Measurements from ENCODE around the gene MYCBP2. TPM values are rescaled to one million over a fixed set of nuclear protein-coding genes. Genes with fewer than 3 reads are reported as not detected.

MYCBP2 gene
- polyA plus RNA-seq, 1 of the 3 experiments (the other 2 are of a cell fraction) = 18.5 TPM

DNA sequence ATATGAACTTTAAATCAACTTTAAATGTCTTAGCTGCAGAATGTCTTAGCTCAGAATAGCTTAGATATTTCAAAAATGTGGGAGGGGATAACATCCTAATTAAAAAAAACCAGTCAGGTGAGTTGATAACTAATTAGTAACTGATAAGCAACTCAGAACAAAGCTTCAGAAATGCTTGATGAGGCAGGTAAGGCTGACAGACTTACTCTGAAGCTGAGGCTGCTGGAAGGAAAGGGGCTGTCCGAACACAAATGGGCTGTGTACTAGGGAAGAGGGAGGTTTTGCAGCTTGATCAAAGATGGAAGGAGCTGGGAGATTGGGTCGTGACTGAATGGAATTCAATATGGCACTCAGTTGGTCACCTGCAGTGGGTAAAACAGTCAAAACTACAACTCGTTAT is 208.8 kb downstream of the MYCBP2 start:
- no peaks in the 10 kb centered on the region for H3K9me2 ChIP-seq
- H3K9me3 ChIP-seq = no peaks in the 10 kb centered on the region
- ChIA-PET POLR2A (no interaction called here), CTCF (interaction anchor here (1.1 kb wide), 1 partner anchor 360 kb away, joined by 3 read pairs; no protein-coding TSS in a partner anchor)
- TF ChIP-seq EP300 (IDR thresholded peaks at IDR 0.05; ENCODE audit: borderline replicate concordance in 1 of 2, low read depth in 1 of 2, low read length in 1 of 2) = no peak
- TF ChIP-seq, protein P1, sequence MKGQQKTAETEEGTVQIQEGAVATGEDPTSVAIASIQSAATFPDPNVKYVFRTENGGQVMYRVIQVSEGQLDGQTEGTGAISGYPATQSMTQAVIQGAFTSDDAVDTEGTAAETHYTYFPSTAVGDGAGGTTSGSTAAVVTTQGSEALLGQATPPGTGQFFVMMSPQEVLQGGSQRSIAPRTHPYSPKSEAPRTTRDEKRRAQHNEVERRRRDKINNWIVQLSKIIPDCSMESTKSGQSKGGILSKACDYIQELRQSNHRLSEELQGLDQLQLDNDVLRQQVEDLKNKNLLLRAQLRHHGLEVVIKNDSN (IDR thresholded peaks at IDR 0.05; ENCODE audit: borderline replicate concordance, low read depth) = no peak
- no peak for TF ChIP-seq YY1 (IDR thresholded peaks at IDR 0.05; ENCODE audit: low read depth)
- no peaks in the 10 kb centered on the region for H3K79me2 ChIP-seq (ENCODE audit: insufficient read depth)
- H3K9ac ChIP-seq = no peak overlapping the region
- H2AFZ ChIP-seq (ENCODE audit: low read depth) = no peak overlapping the region
- no peak for DNase-seq
- peaks cover 36 to 49% of the 10 kb centered on the region in 2 experiments for H3K36me3 ChIP-seq (replicated peaks in 1 of 2; ENCODE audit: control insufficient read depth in 1 of 2, insufficient read depth in 2 of 2, low read length in 1 of 2)
- H3F3A ChIP-seq (replicated peaks; ENCODE audit: insufficient read depth) = no peaks in the 10 kb centered on the region
- no peaks in the 10 kb centered on the region for H4K20me1 ChIP-seq (ENCODE audit: insufficient read depth)
- 97% methylated on average over 3 of the region's 3 CpGs for WGBS (ENCODE audit: low lambda C conversion rate)
- no peaks in the 10 kb centered on the region for H3K27me3 ChIP-seq (ENCODE audit: insufficient read depth)
- no peak overlapping the region for H3K27ac ChIP-seq (ENCODE audit: low read depth in 2 of 2, low read length in 1 of 2)
- H3K4me3 ChIP-seq (ENCODE audit: low read depth in 2 of 2, low read length in 1 of 2) = no peak overlapping the region
- no peaks in the 10 kb centered on the region; a peak in 1 of 4 replicates for H3K4me1 ChIP-seq (ENCODE audit: control insufficient read depth in 1 of 2, insufficient read depth in 2 of 2, low read depth in 1 of 2, low read length in 1 of 2)
- no peak overlapping the region for H3K4me2 ChIP-seq

DNA sequence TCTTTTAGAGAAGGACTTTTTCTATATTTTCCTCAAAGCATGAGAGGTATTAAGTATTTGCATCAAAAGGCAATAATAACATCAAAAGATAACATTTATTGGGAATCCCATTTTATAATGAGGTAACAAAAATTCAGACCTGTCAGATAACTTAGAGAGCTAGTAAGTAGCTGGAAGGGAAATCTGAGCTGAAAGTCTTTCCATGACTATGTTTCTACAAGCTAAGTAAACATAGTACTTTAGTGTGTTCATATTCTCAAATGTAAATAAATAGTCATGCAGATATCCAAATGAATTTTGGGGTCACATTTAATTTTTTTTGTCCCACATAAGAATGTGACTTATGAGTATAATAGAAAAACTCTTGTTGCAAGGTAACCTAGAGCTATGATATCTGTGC is 212.6 kb downstream of the MYCBP2 start:
- Histone ChIP-seq H3K79me2 (ENCODE audit: insufficient read depth) (no peaks in the 10 kb centered on the region), H3K4me1 (ENCODE audit: control insufficient read depth in 1 of 2, insufficient read depth in 2 of 2, low read depth in 1 of 2, low read length in 1 of 2) (no peaks in the 10 kb centered on the region; a peak in 1 of 4 replicates), H3K36me3 (replicated peaks in 1 of 2; ENCODE audit: control insufficient read depth in 1 of 2, insufficient read depth in 2 of 2, low read length in 1 of 2) (peaks cover 28 to 33% of the 10 kb centered on the region in 2 experiments), H3K9me3 (no peaks in the 10 kb centered on the region), H3K27me3 (ENCODE audit: insufficient read depth) (no peaks in the 10 kb centered on the region), H3F3A (replicated peaks; ENCODE audit: insufficient read depth) (no peaks in the 10 kb centered on the region), H3K27ac (ENCODE audit: low read depth in 2 of 2, low read length in 1 of 2) (no peak overlapping the region), H3K4me3 (ENCODE audit: low read depth in 2 of 2, low read length in 1 of 2) (no peak overlapping the region), H3K9ac (no peak overlapping the region), H2AFZ (ENCODE audit: low read depth) (no peak overlapping the region), H4K20me1 (ENCODE audit: insufficient read depth) (no peaks in the 10 kb centered on the region), H3K9me2 (no peaks in the 10 kb centered on the region), H3K4me2 (no peak overlapping the region)
- ChIA-PET CTCF (interaction anchor here (1.1 kb wide), 1 partner anchor 17 kb away, joined by 3 read pairs; no protein-coding TSS in a partner anchor), POLR2A (no interaction called here)
- TF ChIP-seq FOXM1 (IDR thresholded peaks at IDR 0.05; ENCODE audit: low read depth) = no peak
- DNase-seq = no peak

DNA sequence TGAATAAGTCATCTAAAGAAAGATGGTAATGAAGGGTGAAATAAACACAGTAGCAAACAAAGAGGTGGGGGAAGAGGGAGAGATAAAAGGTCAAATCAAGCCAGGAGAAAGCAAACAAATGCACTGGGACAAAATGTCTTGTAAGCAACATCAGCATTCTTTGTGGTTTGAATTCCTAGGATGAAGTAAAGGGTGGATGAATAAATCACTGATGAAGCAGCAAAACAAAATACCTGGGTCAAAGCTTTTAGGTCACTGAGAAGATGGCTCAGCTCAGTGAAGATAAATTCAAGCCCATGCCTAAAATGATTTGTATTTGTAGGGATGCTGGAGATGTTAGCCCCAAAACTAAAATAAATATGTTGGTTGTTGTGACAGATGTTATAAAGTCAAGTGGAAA is 213.4 kb downstream of the MYCBP2 start:
- Histone ChIP-seq H3K9me2 (no peaks in the 10 kb centered on the region), H3K9me3 (no peaks in the 10 kb centered on the region), H3K4me3 (ENCODE audit: low read depth in 2 of 2, low read length in 1 of 2) (no peak overlapping the region), H3K9ac (no peak overlapping the region), H3K36me3 (replicated peaks in 1 of 2; ENCODE audit: control insufficient read depth in 1 of 2, insufficient read depth in 2 of 2, low read length in 1 of 2) (peaks cover 23 to 33% of the 10 kb centered on the region in 2 experiments), H3K79me2 (ENCODE audit: insufficient read depth) (no peaks in the 10 kb centered on the region), H3K27me3 (ENCODE audit: insufficient read depth) (no peaks in the 10 kb centered on the region), H2AFZ (ENCODE audit: low read depth) (no peak overlapping the region), H3K27ac (ENCODE audit: low read depth in 2 of 2, low read length in 1 of 2) (no peak overlapping the region), H3F3A (replicated peaks; ENCODE audit: insufficient read depth) (no peaks in the 10 kb centered on the region), H3K4me1 (ENCODE audit: control insufficient read depth in 1 of 2, insufficient read depth in 2 of 2, low read depth in 1 of 2, low read length in 1 of 2) (no peaks in the 10 kb centered on the region; a peak in 1 of 4 replicates), H4K20me1 (ENCODE audit: insufficient read depth) (no peaks in the 10 kb centered on the region), H3K4me2 (no peak overlapping the region)
- POLR2A ChIA-PET = no interaction called here
- CTCF ChIA-PET = no interaction called here
- DNase-seq = no peak
- TF ChIP-seq TAF1 (IDR thresholded peaks at IDR 0.05; ENCODE audit: borderline replicate concordance, low read depth, low read length) (no peak), FOXJ3 (CRISPR knock-in tag; IDR thresholded peaks at IDR 0.05) (no peak), CHD2 (IDR thresholded peaks at IDR 0.05; ENCODE audit: low read length, partially characterized antibody) (no peak), NFIC (IDR thresholded peaks at IDR 0.05; ENCODE audit: borderline replicate concordance) (no peak), POLR2AphosphoS5 (IDR thresholded peaks at IDR 0.05; ENCODE audit: low read depth, low read length) (no peak), GATA2 (CRISPR knock-in tag; IDR thresholded peaks at IDR 0.05) (no peak), EP300 (IDR thresholded peaks at IDR 0.05; ENCODE audit: borderline replicate concordance in 1 of 2, low read depth in 1 of 2, low read length in 1 of 2) (no peak), NRF1 (IDR thresholded peaks at IDR 0.05; ENCODE audit: low read depth, low read length) (no peak), JUND (IDR thresholded peaks at IDR 0.05) (no peak), TEAD4 (IDR thresholded peaks at IDR 0.05; ENCODE audit: borderline replicate concordance, insufficient read depth) (no peak), TCF12 (IDR thresholded peaks at IDR 0.05) (no peak)
- TF ChIP-seq, protein P2, sequence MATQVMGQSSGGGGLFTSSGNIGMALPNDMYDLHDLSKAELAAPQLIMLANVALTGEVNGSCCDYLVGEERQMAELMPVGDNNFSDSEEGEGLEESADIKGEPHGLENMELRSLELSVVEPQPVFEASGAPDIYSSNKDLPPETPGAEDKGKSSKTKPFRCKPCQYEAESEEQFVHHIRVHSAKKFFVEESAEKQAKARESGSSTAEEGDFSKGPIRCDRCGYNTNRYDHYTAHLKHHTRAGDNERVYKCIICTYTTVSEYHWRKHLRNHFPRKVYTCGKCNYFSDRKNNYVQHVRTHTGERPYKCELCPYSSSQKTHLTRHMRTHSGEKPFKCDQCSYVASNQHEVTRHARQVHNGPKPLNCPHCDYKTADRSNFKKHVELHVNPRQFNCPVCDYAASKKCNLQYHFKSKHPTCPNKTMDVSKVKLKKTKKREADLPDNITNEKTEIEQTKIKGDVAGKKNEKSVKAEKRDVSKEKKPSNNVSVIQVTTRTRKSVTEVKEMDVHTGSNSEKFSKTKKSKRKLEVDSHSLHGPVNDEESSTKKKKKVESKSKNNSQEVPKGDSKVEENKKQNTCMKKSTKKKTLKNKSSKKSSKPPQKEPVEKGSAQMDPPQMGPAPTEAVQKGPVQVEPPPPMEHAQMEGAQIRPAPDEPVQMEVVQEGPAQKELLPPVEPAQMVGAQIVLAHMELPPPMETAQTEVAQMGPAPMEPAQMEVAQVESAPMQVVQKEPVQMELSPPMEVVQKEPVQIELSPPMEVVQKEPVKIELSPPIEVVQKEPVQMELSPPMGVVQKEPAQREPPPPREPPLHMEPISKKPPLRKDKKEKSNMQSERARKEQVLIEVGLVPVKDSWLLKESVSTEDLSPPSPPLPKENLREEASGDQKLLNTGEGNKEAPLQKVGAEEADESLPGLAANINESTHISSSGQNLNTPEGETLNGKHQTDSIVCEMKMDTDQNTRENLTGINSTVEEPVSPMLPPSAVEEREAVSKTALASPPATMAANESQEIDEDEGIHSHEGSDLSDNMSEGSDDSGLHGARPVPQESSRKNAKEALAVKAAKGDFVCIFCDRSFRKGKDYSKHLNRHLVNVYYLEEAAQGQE (IDR thresholded peaks at IDR 0.05; ENCODE audit: low read depth, low read length) = no peak
- TF ChIP-seq, protein P1 (IDR thresholded peaks at IDR 0.05; ENCODE audit: borderline replicate concordance, low read depth) = no peak
- TF ChIP-seq, protein P3, sequence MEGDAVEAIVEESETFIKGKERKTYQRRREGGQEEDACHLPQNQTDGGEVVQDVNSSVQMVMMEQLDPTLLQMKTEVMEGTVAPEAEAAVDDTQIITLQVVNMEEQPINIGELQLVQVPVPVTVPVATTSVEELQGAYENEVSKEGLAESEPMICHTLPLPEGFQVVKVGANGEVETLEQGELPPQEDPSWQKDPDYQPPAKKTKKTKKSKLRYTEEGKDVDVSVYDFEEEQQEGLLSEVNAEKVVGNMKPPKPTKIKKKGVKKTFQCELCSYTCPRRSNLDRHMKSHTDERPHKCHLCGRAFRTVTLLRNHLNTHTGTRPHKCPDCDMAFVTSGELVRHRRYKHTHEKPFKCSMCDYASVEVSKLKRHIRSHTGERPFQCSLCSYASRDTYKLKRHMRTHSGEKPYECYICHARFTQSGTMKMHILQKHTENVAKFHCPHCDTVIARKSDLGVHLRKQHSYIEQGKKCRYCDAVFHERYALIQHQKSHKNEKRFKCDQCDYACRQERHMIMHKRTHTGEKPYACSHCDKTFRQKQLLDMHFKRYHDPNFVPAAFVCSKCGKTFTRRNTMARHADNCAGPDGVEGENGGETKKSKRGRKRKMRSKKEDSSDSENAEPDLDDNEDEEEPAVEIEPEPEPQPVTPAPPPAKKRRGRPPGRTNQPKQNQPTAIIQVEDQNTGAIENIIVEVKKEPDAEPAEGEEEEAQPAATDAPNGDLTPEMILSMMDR (IDR thresholded peaks at IDR 0.05) = no peak
